ENCODE data around the gene GRB7. TPM values are rescaled to one million over a fixed set of nuclear protein-coding genes. Genes with fewer than 3 reads are reported as not detected.

The GRB7 gene
- total RNA-seq, 4 donors from 2014 or later: 0.51 to 14.3 (median 5.6) TPM

DNA sequence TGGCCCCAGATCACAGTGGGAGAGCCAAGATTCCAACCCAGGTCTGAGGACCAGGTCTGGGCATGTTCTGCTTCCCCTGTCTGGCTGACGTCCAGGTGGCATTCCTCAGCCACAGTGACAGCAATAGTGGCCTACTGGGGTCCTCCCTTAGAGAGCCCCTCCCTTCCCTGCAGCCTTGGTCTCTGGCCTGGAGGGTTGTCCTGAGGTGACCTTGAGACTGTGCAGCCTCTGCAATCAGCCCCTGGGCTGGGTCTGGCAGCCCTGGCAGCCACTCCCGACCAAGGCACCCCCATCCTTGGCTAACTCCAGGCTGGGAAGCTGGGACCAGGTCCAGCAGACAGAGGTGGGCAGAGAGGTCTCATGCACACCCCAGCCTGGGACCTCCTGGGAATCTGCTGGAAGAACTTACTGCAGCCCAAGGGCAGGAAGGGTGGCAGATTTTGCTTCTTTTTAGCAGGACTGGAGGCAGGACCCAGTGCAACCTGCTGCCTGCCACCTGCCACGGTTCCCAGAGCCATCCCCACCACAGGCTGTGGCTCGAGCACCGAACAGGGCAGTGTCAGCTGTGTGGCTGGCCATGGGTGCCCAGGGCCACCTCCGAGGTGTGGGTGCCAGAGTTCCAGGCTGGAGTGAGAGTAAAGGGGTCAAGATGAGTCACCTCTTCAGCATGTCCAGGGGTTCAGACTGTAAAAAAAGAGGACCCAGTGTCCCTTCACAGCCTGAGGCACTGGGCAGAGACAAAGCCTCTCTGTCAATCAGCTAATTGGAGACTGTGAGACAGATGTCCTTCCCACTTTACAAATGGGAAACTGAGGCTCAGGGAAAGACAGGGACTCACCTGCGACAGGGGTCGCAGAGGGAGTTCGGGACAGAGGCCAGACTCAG is 12.6 kb downstream of the GRB7 start:
- Histone ChIP-seq H3K27me3 (no peaks in the 10 kb centered on the region), H3K4me1 (no peaks in the 10 kb centered on the region), H3K4me3 (no peak overlapping the region), H3K9me3 (no peaks in the 10 kb centered on the region), H3K36me3 (no peaks in the 10 kb centered on the region), H3K27ac (no peak overlapping the region)
- intact Hi-C loops (cut with DNase I; ENCODE audit: low total_unique reads): loop anchor here (5.0 kb wide), 1 partner anchor 128 kb away; no protein-coding TSS in a partner anchor
- no peak for DNase-seq
- TF ChIP-seq POLR2A (IDR thresholded peaks at IDR 0.05) (no peak), CTCF (IDR thresholded peaks at IDR 0.05) (no peak)

- no peak for TF ChIP-seq CTCF (IDR thresholded peaks at IDR 0.05)
- TF ChIP-seq POLR2A (IDR thresholded peaks at IDR 0.05): no peak
- H3K36me3 ChIP-seq: no peaks in the 10 kb centered on the region
- no peak overlapping the region for H3K4me3 ChIP-seq
- DNase-seq: no peak
- intact Hi-C loops (cut with DNase I; ENCODE audit: low total_unique reads): loop anchor here (5.0 kb wide), 1 partner anchor 129 kb away; no protein-coding TSS in a partner anchor
- no peaks in the 10 kb centered on the region for H3K9me3 ChIP-seq
- no peaks in the 10 kb centered on the region for H3K4me1 ChIP-seq
- H3K27ac ChIP-seq: no peak overlapping the region
- no peaks in the 10 kb centered on the region for H3K27me3 ChIP-seq
Measured at GRCh38 chr17:39751016-39751543, 13.3 kb downstream of the GRB7 start.

DNA sequence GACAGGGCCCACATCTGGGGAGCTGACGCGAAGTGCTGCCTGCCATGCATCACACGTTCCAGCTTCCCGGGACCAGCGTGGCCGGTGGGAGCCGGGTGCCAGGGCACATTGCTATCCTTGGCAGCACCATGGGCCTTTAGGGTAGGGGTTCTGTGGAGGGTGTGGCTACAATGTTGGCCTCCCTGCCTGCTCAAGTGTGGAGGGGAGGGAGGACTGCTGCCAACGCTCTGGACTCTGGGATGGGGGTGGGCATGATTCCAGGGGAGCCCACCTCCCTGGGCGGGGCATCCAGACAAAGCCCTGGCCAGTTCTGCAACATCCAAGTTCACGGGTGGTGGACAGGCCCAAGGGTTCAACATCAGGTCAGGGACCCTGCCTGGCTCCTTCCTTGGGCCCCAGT is 13.9 kb downstream of the GRB7 start:
- no peak overlapping the region for H3K27ac ChIP-seq
- intact Hi-C loops (cut with DNase I; ENCODE audit: low total_unique reads): loop anchor here (5.0 kb wide), 1 partner anchor 129 kb away; no protein-coding TSS in a partner anchor
- H3K27me3 ChIP-seq: no peaks in the 10 kb centered on the region
- no peak overlapping the region for H3K4me3 ChIP-seq
- H3K9me3 ChIP-seq: no peaks in the 10 kb centered on the region
- TF ChIP-seq CTCF (IDR thresholded peaks at IDR 0.05) (no peak), POLR2A (IDR thresholded peaks at IDR 0.05) (no peak)
- H3K36me3 ChIP-seq: no peaks in the 10 kb centered on the region
- no peaks in the 10 kb centered on the region for H3K4me1 ChIP-seq
- no peak for DNase-seq

DNA sequence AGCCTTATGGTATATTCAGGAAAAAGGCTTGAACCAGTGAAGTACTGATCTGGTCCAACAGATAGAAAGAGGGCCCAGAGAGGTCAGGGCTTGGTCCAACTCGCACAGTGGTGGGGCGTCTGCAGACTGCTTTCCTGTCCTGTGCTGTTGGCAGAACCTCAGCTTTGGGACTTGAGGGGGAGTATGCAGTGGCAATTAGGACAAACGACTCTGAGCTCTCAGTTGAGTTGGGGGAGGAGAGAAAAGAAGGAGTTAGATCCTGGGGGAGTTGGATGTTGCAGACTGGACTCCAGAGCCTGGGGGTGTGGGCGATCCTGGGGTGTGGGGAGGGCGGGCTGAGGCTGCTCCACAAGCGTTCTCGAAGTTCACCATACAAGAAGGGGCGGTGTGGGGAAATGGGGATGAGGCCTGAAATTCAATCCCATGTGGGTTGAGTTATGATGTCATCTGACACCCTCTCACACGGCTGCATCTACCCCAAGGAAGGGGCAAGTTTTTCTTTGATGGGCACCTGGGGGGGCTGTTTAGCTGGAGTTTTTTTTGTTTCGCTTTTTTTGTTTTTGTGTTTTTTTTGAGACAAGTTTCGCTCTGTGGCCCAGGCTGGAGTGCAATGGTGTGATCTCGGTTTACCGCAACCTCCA is 14.6 kb downstream of the GRB7 start:
- Histone ChIP-seq H3K9me3 (no peaks in the 10 kb centered on the region), H3K36me3 (no peaks in the 10 kb centered on the region), H3K4me3 (no peak overlapping the region), H3K27me3 (no peaks in the 10 kb centered on the region), H3K4me1 (no peaks in the 10 kb centered on the region), H3K27ac (no peak overlapping the region)
- no peak for DNase-seq
- intact Hi-C loops (cut with DNase I; ENCODE audit: low total_unique reads): loop anchor here (5.0 kb wide), 1 partner anchor 130 kb away; no protein-coding TSS in a partner anchor
- TF ChIP-seq CTCF (IDR thresholded peaks at IDR 0.05) (no peak), POLR2A (IDR thresholded peaks at IDR 0.05) (no peak)

Measured in uterus (tissue), 4 donors.